ENCODE measurements around the gene RGS19. TPM values are rescaled to one million over a fixed set of nuclear protein-coding genes. Genes with fewer than 3 reads are reported as not detected.

Gene RGS19
- total RNA-seq, 1 experiment from 2014 or later, result 18.5 TPM

DNA sequence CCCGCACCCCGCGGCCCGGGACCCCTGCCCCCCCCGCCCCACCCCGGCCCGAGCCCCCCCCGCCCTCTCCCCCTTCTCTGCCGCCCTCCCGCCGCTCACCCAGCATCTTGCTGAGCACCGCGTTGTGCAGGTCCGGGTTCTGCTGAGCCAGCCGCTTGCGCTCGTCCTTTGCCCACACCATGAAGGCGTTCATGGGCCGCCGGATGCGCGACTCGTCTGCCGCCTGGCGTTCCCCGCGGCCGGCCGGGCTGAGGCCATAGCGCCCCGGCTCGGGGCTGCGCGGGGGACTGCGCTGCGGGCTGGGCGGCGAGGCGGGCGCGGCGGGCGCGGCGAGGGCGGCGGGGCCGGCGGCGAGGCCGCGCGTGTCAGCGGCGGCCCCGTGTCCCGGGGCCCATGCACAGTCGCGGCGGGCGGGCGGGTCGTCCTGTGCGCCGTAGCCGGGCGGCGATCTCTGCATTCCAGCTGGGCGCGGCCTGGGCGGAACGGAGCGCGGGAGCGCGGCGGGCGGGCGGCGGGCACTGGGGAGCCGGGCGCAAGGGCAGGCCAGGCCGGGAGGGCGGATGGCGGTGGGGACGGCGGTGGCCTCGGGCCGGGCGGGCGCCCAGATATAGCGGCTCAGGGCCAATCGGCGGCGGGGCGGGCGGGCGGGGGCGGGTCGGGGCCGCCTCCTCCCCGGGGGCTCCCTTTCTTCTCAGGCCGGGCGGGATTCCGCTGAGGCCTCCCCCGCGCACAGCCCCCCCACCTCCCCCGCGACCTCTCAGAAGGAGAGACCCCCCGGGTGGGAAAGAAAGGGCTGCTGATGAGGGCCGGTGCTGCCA, 30.0 kb downstream of the RGS19 start, which contains the start of gene SOX18:
Gene SOX18, minus strand, starts transcription at position 580 of the 818 bp plus-strand sequence. Its CDS starts 123 bp downstream, at position 457.
- no peak for DNase-seq (ENCODE audit: low spot score)

DNA sequence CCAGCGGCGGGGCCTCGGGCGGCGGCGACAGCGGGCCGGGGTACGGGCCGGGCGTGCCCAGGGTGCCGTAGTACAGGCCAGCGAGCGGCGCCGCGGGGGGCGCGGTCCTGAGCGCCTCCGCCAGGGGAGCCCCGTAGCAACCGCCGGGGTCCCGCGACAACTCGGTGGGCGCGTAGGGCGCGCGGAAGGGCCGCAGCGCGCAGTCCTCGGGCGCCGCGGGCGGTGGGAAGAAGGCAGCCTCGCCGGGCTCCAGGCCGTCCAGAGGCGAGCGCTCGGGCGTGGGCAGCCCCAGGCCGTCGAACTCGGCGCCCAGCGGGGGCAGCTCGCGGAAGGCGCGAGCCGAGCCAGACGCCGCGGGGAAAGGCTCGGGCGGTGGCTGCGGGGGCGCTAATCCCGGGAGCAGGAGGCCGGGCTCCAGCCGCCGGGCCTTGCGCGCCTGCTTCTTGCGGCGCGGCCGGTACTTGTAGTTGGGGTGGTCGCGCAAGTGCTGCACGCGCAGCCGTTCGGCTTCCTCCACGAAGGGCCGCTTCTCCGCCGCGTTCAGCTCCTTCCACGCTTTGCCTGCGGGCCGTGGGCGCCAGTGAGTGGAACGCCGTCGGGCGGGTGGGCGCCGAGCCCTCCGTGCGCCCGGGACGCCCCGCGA, 30.8 kb downstream of the RGS19 start:
- no peak for DNase-seq (ENCODE audit: low spot score)

DNA sequence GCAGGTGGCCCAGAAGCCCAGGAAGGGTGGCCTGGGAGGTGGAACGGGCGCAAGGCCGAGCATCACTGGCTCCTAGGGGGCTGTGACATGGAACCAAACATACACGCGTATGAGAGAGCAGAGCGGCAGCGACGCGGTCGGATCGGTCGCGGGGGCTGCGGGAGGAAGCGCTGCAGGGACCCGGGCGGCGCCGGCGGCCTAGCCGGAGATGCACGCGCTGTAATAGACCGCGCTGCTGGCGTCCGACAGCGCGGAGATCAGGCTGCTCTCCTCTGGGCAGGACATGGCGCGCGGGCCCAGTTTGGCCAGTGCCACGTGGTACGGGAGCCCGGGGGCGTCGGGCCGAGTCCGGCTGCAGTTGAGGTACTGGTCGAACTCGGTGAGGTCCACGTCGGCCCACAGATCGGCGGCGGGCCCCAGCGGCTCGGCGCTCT, 31.3 kb downstream of the RGS19 start:
- no peak for DNase-seq (ENCODE audit: low spot score)

DNA sequence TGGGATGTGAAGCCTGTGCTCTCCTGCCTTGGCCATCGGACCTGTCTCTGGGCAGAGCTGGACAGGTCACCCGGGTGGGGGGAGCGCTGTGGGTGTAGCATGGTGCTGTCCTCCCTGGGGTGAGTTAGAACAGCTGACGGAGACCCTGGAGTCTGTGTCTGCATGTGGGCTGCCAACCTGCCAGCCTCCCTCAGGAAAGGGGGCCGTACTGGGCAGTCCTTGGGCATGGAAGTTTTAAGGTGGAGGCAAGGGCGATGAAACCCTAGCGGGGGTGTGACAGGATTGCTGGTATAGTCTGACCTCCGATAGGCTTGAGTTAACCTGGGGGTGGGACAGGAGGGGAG, 32.3 kb downstream of the RGS19 start:
- DNase-seq (ENCODE audit: low spot score), result no peak

DNA sequence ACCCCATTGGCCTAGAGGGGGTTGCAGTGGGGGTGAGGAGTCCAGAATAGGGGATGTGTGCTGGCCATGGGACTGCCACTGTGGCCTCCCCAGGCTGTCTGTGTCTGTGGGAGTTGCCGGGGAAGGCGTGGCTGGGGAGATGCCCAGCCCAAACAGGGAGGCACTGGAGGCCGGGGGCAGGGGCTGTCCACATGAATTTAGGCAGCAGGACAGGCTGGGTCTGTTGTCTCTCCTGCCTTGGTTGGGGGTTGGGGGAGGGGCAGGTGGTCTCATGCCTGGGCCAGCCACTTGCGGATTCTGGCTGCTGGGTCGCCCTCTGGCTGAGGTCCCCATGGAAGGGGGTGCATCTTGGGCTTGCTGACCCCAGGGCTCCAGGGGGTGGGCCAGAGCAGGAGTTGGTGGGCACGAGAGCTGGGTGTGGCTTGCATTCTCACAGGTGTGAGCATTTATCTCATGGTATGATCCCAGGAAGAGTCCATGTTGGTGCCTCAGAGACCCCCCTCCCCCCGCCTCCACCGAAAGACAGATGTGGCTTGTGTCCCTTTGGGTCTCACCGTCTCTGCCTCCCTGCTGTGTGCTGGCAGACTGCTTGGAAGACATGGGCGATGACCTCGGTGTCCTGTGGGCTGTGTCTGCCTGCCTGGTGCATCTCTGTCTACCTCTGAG, 33.8 kb downstream of the RGS19 start:
- no peak for DNase-seq (ENCODE audit: low spot score)

DNA sequence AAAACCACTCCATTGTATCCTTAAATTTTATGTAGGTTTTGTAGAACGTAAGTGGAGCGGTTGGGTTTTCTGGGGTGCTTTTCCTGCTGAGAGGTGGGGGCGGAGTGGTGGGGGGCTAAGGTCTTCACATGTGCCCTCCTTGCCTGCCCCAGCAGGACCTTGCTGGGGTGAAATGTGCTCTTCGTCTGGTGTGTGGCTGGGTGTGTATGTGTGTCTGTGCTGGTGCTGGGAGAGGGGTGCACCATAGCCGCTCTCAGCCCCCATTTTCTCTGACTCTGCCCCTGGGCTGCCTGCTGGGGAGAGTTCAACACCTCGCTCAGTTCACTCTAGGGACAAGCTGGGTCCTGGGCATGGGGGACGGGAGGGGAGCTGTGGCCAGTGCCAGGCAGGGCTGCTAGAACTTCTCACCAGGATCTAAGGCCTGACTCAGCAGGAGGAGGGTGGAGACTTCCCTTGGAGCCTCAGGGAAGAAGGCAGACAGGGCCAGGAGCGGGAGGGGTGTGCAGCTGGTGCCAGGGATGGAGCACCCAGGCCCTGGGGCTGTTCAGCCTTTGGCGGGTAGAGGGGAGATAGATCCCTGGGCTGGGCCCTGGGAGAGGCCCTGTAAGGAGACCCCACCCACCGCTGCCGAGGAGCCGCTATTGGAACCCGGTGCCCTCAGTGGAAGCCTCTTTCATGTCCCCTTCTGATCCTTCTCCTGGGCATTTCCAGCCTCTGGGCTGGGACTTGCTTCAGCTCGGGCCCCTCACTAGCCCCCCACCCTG, 34.7 kb downstream of the RGS19 start:
- DNase-seq (ENCODE audit: low spot score), result peak; percentile 87

DNA sequence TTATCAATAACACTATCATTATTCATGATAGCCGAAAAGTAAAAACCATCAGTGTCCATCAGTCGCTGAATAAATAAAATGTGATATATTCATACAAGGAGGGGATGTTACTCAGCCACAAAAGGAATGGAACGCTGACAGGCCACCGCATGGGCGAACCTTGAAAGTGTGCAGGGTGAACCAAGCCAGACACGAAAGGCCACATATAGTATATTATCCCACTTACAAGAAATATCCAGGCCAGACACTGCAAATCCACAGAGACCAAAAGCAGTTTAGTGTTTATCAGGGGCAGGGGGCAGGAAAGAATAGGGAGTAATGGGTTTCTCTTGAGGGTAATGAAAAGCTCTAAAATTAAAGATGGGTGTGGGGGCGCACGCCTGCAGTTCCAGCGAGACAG, 35.5 kb downstream of the RGS19 start:
- no peak for DNase-seq (ENCODE audit: low spot score)

DNA sequence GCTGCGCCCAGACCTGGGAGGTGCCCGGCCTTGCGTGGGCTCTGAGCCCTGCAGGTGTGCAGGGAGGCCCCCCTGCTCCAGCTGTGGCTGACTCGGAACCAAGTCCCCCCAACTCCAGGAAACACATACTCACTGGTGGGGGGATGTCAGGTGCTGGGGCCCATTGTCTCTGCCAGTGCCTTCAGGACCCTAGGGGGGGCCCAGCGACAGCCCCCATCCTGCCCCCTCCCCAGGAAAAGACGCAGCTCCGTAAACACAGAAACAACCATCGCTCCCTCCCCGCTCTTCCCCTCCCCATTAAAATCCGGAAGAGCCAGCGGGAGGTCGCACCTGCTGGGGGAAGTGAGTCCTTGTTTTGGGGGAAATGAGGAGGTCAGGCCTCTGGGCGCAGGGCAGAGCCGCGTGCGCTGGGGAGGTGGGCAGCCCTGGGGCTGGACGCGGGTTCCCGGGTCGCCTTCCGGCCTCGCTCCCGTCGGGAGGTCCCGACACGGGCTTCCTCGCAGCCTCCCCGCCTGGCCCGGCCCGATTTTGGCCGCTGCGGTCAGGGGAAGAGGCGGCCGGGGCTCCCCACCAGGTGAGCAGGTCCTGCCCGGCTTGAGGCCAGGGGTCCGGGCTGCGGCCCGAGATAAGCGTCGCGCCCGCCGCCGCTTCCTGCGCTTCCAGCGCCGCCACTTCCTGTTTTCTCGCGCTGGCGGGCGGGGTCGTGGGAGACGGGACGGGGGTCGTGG, 37.1 kb downstream of the RGS19 start:
- DNase-seq (ENCODE audit: low spot score), result no peak

DNA sequence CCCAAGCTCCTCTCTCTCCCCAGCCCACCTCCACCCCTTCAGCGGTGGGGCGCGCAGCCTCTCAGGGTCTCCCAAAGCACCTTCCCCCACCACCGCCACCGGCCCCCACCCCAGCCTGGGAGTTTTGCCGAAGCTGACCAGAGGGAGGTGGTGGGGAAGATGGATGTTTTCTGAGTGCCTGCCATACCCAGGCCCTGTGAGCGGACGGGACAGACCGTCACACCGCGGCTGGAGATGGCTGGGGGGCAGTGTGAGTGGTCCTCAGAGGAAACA, 37.6 kb downstream of the RGS19 start:
- DNase-seq (ENCODE audit: low spot score), result no peak

DNA sequence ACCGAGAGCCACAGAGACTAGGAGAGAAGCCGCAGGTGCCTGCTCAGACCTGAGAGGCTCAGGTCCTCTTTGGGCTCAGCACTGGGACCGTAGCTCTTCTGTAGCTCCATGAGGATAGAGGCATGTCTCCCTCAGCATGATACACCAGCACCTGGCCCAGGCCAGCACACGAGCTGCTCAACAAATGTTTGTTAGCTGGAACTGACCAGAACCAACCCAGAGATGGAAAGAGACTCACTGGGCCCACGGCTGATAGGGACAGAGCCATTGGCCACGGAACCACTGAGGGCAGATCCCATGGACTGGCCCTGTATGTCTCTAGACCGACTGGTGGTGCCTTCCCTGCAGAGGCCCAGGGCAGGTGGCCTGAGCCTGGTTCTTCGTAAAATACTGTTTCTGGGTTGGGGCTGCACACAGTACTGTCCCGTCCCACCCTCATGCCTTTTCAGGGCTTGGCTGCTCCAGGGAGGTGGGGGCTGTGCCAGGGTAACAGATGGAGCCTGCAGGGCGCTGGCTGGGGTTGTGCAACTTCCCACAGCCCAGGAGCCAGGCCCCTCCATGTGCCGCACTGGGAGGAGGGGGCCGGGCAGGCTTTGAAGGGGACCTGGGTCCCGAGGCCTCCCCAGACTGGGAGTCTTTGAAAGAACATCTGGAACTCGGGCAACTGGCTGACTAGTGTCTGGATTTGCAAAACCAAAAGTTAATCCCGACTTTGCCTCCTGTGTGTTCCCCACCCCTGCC, 38.1 kb downstream of the RGS19 start:
- DNase-seq (ENCODE audit: low spot score), result no peak

DNA sequence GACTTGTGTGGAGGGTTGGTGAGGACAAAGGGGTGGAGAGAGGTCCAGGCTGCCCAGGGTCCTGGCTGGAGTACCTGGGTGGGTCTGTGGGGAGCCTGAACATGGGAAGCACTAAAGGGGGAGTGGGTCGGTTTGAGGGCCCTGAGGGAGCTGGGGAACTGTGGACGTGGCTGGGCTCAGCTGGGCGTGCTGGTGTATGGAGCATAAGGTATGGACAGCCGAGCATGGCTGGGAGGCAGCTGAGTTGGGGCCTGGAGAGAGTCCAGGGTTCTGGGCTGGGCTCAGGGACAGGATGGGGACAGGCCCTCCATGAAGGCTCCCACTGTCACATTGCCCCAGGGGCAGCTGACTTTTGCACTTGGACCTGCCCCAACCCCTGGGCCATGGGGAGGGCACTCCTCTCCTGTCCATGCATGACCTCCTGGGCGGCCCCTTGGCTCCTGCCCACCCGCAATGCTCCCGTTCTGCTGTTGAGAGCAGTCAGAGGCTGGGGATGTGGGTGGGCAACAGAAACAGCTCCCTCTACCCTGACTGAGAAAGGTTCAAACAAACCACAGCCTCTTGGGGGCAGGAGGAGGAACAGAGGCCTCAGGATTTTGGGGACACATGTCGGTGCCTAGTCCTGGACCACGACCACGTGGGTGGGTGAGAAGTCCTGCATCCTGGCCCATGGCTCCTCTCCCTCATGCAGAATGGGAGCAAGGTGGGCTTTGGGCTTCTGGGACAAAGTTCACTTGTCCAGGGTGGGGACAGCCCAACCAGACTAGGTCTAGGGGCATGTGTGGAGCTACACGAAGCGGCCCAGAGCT, 38.9 kb downstream of the RGS19 start:
- DNase-seq (ENCODE audit: low spot score), result no peak

DNA sequence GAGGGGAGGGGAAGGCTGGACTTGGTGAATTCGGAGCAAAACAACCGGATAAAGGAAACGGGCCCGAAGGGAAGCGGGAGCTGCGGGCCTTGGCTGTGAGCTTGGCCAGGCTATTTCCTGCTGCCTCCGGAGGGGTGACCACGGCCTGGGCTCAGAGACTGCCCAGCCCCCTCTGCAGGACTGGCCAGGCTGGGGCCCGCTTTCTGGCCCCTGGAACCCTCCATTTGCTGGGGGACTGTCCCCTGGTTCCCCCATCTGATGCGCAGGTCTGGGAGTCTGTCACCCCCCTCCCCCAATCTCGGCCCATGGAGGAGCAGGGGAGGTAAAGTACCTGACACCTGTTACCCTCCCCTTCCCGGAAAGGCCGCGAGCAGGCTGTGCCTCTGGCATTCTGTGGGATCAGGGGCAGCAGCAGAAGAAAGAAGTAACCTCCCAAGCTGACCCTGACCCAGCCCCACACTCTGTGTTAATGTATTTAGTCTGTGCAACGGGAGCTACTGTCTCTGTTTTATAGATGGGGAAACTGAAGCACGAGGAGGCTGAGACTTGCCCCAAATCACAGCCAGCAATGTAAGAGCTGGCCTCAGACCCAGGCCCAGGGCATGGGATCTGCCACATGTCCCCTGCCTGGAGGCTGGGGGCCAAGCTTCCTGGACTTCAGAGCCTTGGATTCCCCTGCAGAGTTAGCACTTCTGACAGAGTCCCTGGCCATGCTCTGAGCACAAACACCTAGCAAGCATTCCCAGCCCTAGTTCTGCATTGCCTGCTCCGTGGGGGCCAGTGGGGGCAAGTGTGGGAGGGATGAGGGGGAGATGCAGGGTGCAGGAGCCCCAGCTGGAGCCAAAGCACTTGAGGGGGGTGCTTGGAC, 39.8 kb downstream of the RGS19 start:
- DNase-seq (ENCODE audit: low spot score), result no peak

DNA sequence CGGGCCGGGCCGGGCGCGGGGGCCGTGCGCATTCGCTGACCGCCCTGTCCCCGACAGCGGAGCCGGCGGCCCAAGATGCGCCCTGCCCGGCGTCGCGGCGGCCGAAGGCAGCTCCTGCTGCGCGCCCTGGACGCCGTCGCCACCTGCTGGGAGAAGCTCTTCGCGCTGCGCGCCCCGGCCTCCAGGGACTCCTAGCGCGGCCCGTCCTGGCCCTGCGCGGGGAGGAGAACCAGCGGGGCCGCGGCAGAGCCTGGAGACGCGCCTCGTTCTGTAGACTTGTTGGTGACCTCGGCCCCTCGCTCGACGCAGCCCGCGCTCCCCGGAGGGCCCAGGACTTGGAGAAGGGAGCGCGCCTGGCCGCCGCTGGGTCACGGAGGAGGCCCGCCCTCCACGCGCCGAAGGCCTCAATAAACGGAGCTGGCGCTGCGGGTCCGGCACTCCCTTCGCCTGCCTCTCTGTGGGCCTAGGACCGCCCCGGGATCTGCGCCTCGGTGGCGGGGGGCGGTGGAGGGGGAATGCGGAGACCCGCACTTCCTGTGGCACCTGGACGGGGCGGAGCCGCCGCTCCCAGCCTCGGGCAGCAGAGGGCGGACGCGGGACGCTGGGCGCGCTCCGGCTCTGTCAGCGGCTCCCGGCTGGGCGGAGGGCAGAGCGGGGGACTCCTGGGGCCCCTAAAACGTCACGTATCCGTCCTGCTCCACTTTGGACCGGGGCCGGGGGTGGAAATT, 40.6 kb downstream of the RGS19 start:
- DNase-seq (ENCODE audit: low spot score), result peak; percentile 52

DNA sequence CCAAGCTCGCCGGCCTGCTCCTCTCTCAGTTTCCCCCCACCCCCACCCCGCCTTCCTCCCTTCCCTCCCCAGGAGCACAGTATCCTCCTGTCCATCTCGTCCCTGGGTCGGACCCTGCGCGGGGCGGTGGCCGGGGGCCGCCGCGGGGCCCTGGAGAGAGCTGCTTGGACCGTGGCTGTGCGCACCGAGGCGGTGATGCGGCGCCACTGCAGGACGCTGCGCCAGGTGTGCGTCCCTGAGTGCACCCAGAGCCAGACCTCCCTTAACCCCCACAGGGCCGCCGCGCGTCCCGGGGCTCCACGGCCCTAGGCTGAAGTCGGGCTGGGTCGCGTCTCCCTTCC, 41.1 kb downstream of the RGS19 start:
- no peak for DNase-seq (ENCODE audit: low spot score)

DNA sequence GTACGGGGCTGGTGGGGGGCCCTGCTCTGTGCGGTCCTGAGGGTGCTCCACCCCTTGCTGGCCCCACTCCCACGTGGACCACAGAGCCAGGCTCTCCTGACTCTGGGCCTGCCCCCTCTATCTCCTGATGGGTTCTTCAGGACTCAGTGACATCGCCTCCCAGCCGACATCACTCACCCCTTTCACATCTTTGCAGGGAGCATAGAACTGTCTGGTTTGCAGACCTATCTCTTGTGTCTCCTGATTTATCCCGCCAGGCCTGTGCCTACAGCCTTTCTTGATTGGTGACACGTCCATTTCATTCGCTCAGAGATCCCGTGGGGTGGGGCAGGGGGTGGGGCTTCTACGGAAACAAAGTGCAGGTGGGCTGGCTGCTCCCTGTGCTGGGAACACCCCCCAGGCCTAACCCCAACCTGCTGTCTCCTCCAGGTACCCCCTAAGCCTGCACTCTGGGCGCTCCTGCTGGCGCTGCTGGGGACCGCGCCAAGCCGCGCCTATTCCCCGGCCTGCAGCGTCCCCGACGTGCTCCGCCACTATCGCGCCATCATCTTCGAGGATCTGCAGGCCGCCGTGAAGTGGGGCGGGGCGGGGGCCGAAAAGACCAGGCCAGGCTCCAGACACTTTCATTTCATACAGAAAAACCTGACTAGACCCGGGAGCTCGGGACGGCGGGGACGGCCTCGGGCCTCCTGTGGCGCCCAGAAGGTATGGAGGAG, 41.7 kb downstream of the RGS19 start:
- no peak for DNase-seq (ENCODE audit: low spot score)

DNA sequence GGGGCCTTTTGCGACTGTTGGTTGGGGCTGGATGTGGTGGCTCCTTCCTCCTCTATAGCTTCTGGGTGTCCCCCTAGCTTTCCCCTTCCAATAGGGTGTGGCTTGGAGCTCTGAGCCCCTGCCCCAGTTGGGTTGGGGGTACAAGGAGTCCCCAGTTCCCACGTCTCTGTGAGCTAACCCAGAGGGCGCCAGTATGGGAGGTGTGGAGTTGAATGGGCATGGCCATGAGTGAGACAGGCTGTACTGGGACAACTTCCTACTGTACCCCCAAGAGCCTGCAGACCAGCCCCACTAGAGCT, 42.2 kb downstream of the RGS19 start:
- no peak for DNase-seq (ENCODE audit: low spot score)

DNA sequence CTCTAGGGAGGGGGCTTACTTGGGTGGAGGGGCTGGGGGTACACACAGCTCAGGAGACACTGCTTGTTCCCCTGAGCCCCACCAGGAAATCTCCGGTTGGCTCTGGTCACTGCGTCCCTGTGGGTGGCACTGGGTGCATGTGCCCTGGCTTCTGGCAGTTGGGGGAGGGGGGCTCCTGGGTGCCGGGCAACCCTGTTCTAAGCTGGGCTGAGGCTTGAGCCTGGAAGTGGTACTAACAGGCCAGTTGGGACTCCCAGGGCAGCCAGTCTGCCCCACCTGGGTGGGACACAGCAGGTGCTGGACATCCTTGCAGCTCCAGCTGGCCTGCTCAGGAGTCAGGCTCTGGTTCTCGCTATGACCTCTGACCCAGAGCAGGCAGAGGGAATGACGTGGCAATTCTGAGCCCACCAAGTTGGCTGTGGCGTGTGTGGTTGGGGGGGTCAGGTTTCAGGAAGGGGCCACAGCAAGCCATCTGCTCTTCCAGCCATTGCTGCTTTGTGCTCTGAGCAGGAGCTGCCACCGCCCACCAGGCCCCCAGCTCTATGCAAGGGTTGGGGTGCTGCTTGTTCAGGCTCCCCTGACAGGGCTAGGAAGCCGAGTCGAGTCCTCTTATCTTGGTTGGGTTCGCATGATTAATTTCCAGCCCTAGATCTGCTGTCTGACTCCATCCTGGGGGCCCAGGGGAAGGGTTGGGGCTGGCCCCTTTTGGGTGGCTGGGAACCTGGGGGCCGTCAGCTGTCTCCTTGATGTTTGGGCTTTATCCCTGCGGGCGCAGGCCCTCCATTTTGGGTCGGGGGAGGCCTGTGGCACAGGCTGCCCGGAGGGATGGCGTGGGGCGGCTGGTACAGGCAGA, 42.7 kb downstream of the RGS19 start:
- no peak for DNase-seq (ENCODE audit: low spot score)

Data from H4 (cell line).